Measurements from ENCODE around the gene DRAM1.
"Not testable (repeated sequence)": the region's sequence is repeated elsewhere in the genome, so short reads cannot be mapped to it uniquely, and the experiment has no call there.

The DRAM1 gene

GRCh38 chr12:101859664-101860607 lies 17.4 kb upstream of the DRAM1 start:
- peak; percentile 77 for DNase-seq

GRCh38 chr12:101861688-101862087 lies 15.7 kb upstream of the DRAM1 start:
- DNase-seq, result not testable (repeated sequence)

GRCh38 chr12:101862245-101862644 lies 15.1 kb upstream of the DRAM1 start:
- DNase-seq, result peak; percentile 77

GRCh38 chr12:101863981-101864380 lies 13.4 kb upstream of the DRAM1 start:
- peak; percentile 48 for DNase-seq

- no peak for DNase-seq
Observed at GRCh38 chr12:101866615-101867373, 10.6 kb upstream of the DRAM1 start.

- DNase-seq, result not testable (repeated sequence)
Observed at GRCh38 chr12:101867619-101868018, 9.8 kb upstream of the DRAM1 start.

- DNase-seq, result no peak
Observed at GRCh38 chr12:101870925-101871324, 6.5 kb upstream of the DRAM1 start.

GRCh38 chr12:101875162-101875561 lies 2.2 kb upstream of the DRAM1 start:
- DNase-seq, result no peak

- DNase-seq, result peak; percentile 33
Observed at GRCh38 chr12:101876322-101876860, 989 bp upstream of the DRAM1 start.

- DNase-seq, result peak; percentile 44
Observed at GRCh38 chr12:101877806-101878242, 444 bp downstream of the DRAM1 start.

GRCh38 chr12:101878243-101878821 lies 952 bp downstream of the DRAM1 start:
- peak; percentile 25 for DNase-seq

- no peak for DNase-seq
Observed at GRCh38 chr12:101880769-101881168, 3.4 kb downstream of the DRAM1 start.

GRCh38 chr12:101881228-101881627 lies 3.8 kb downstream of the DRAM1 start:
- no peak for DNase-seq

GRCh38 chr12:101884174-101884573 lies 6.8 kb downstream of the DRAM1 start:
- DNase-seq, result no peak

GRCh38 chr12:101884781-101885340 lies 7.5 kb downstream of the DRAM1 start:
- not testable (repeated sequence) for DNase-seq

- DNase-seq, result no peak
Observed at GRCh38 chr12:101885912-101886561, 8.7 kb downstream of the DRAM1 start.

GRCh38 chr12:101889211-101889752 lies 11.9 kb downstream of the DRAM1 start:
- no peak for DNase-seq

GRCh38 chr12:101891462-101891971 lies 14.1 kb downstream of the DRAM1 start:
- peak; percentile 88 for DNase-seq

- DNase-seq, result no peak
Observed at GRCh38 chr12:101892794-101893193, 15.4 kb downstream of the DRAM1 start.

GRCh38 chr12:101901777-101902176 lies 24.4 kb downstream of the DRAM1 start:
- DNase-seq, result no peak

- DNase-seq, result no peak
Observed at GRCh38 chr12:101902641-101903040, 25.3 kb downstream of the DRAM1 start.

GRCh38 chr12:101906226-101906625 lies 28.8 kb downstream of the DRAM1 start:
- no peak for DNase-seq
